Breast epithelium (tissue), 3 donors: ENCODE results near the gene SUN3.

Source experiments
- CTCF ChIP-seq, 3 donors: fragments of 450-650 bp; IDR thresholded peaks; one replicate each; pipeline ENCODE4 v1.5.1; 2016 to 2017; ENCODE audit warnings: antibody characterized with exemption in 3 of 3, mild to moderate bottlenecking in 3 of 3, moderate library complexity in 3 of 3
- POLR2A ChIP-seq: fragments of 450-650 bp; IDR thresholded peaks from one replicate; pipeline ENCODE4 v1.6.1; 2016; ENCODE audit warnings: antibody characterized with exemption, mild to moderate bottlenecking, moderate library complexity

GRCh38 chr7:47979145-47979831 lies 49.6 kb downstream of the SUN3 start, which contains the start of gene HUS1:
- TF ChIP-seq CTCF (IDR thresholded peaks at IDR 0.05) (no peak), POLR2A (no peak)
